Ovary (tissue), 3 donors: ENCODE measurements around the gene GOLGA2.

ENCODE experiments used
- CTCF ChIP-seq, 3 donors: fragments of 450-650 bp in 2 of 3; fragments of 200-600 bp in 1 of 3; IDR thresholded peaks; one replicate each; pipeline versions ENCODE4 v1.5.1 to v1.8.0; 2016 to 2022; ENCODE audit warnings: antibody characterized with exemption in 3 of 3, mild to moderate bottlenecking in 1 of 3
- EP300 ChIP-seq: sonication (generic); formaldehyde crosslinking; IDR thresholded peaks from one replicate; pipeline ENCODE4 v1.6.1; 2017; ENCODE audit warnings: antibody characterized with exemption
- POLR2A ChIP-seq: fragments of 450-650 bp; IDR thresholded peaks from one replicate; pipeline ENCODE4 v1.6.1; 2017; ENCODE audit warnings: antibody characterized with exemption, mild to moderate bottlenecking, moderate library complexity
- donor health status: DM: no; HTN: no; CAD: no.

- TF ChIP-seq POLR2A (no peak), CTCF (IDR thresholded peaks at IDR 0.05) (no peak), EP300 (no peak)
These were observed 4.7 kb downstream of the GOLGA2 start for GRCh38 chr9:128271112-128271511.
